GM19467 (cell line): ENCODE measurements around the gene ZACN.

Experiments used
- ATAC-seq: cut with Tn5 transposase; IDR thresholded peaks from one replicate; pipeline ENCODE4 v1.9.1; 2021; ENCODE audit warnings: mild to moderate bottlenecking, moderate library complexity; ENCODE audit not compliant: unreplicated experiment

The ZACN gene

DNA sequence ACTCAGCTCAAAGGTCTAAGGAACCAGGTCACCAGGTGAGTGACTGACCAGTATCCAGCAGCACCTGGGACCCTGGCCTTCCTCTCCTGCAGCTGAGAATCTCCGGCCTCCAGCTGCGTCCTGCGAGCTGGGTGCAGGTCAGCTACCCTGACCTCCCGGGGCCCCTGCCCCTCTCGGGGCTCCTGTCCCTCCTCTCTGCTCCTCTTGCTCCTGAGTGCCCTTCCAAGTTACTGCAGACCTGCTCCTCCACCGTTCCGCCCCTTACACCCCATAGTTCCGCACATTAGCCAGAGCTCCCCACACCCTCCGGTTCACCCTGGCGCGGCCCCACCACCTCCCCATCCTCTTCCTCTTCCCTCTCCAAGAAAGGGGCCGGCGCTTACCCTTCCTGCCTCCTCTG, 51.5 kb downstream of the ZACN start:
- ATAC-seq, result no peak

DNA sequence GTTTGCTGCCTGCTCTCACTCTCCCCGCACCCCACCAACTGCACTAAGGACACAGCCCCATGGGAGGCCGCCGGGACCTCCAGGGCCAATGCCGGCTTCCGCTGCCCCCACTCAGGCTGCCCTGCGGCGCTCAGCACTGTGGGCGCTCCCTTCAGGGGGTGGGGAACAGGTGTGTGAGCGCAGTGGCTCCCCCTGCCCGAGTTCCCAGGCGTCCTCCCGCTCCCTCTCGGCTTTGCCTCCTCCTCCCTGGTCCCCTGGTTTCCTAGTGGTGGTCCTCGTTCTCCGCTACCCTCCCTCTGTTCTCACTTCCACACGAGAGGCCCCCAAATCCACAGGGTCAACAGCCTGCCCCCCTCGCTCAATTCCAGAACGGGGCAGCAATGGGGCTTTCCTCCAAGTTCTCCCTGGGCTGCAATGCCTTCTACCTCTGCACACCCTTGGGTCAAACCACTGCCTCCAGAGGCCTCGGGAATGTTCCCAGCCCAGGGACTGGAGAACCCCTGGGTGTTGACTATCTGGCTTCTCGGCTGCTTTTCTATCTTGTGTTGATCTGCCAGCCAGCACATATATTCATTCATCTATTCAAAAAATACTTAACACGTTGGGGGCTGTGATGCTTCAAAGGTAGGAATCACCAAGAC, 52.2 kb downstream of the ZACN start:
- ATAC-seq, result no peak

DNA sequence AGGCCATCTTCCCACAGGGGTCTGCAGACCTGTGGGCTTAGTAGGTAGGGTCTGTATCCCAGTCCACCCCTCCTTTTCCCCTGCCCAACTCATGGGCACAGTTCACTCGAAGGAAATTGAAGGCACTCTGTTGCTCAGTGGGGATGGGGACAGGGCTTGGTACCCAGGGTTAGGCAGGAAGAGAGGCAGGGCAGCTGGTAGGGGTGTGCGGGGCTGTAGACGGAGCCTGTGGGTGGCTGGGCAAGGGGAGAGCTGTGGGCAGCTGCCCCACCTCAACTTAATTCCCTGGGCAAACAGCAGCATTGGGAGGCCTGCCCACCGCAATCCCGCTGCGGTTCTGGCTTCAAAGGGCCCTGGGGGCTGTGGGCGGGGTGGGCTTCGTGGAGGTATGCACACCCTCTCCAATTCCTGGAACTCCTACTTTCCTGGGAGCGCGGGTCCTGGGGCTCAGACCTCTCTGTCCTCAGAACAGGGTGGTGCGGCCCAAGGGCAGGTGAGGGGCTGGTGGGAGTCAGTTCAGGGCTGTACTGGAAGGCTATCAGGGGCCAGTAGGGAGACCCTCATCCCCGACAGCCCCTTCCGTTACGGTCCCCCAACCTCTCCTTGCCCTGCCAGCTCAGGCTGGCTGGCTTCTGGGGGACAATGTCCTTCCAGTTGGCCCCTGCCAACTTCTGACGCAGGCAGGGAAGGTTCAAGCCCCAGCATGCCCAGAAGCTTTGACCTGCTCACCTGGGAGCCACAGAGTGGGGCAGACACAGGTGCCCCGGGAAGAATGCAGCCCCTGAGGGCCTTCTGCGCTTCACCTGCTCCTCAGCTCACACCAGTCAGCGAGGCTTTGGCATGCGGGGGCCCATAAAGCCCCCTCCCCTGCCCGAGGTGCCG, 53.0 kb downstream of the ZACN start:
- ATAC-seq, result no peak
